CD4-positive, alpha-beta T cell treated with Interferon gamma for 1 hour (primary cell): Measurements from ENCODE around the gene LYAR.

Experiments
- DNase-seq: peaks from one replicate; pipeline ENCODE4 v3.0.0-alpha.2; 2020

LYAR gene

DNA sequence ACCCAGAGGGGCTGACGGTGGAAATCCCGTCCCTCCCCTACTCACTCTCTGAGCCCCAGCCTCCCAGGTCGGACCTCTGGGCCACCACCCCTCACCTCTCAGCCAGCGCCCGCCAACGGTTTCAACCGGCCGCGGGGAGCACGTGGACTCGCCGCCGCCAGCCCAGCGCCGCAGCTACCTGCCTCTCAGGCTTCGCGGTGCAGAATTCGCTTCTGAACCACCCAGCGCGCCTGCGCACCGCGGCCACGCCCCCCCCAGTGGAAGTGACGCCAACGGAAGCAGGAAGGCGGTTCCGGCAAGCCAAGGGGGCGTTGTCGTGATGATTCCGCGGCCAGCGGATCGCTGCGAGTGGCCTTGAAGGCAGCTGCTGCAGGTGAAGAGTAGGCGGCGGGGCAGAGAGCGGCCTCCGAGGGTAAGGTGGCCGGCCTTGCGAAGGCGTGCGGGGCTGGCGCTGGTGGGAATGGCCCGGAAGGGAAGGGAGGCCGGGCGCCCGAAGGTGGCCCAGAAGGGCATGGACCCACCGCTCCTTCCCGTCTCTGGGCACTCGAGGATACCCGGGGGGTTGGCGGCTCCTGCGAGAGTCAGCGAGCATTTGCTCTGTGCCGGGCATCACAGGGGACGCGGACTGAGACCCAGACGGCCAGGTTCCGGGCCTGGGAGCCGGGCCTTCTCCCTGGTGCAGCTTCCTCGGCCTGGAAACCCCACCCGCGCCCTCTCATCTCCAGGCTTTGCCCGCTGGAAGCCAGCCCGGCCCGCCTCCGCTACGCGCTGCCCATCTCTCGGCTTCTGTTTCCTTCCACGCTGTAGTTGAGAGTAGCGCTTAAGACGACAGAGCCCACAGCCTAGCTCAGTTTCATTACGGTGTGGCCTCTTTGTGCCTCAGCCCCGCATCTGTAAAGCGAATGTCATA is at the start of gene LYAR, which contains the start of gene ZBTB49:
Gene LYAR, minus strand, starts transcription at position 214 of the 910 bp plus-strand sequence. CDS start 6,412 bp downstream, outside the sequence.
Gene ZBTB49, plus strand, starts transcription at position 311 of the 910 bp plus-strand sequence. CDS start 9,695 bp downstream, outside the sequence.
- peak; percentile 94 for DNase-seq

GRCh38 chr4:4339504-4340085 is 49.6 kb upstream of the LYAR start:
- DNase-seq: no peak

- no peak for DNase-seq
Measured at GRCh38 chr4:4338210-4339001, 48.5 kb upstream of the LYAR start.

DNA sequence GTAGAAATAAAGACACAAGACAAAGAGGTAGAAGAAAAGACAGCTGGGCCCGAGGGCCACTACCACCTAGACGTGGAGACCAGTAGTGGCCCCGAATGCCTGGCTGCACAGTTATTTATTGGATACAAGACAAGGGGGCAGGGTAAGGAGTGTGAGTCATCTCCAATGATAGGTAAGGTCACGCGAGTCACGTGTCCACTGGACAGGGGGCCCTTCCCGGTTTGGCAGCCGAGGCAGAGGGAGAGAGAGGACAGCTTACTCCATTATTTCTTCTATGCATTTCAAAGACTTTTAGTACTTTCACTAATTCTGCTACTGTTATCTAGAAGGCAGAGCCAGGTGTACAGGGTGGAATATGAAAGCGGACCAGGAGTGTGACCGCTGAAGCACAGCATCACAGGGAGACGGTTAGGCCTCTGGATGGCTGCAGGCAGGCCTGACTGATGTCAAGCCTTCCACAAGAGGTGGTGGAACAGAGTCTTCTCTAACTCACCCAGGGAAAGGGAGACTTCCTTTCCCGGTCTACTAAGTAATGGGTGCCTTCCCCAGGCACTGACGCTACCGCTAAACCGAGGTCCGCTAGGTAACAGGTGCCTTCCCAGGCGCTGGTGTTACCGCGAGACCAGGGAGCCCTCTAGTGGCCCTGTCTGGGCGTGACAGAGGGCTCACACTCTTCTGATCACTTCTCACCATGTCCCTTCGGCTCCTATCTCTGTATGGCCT is 45.0 kb upstream of the LYAR start:
- DNase-seq: peak; percentile 72

DNA sequence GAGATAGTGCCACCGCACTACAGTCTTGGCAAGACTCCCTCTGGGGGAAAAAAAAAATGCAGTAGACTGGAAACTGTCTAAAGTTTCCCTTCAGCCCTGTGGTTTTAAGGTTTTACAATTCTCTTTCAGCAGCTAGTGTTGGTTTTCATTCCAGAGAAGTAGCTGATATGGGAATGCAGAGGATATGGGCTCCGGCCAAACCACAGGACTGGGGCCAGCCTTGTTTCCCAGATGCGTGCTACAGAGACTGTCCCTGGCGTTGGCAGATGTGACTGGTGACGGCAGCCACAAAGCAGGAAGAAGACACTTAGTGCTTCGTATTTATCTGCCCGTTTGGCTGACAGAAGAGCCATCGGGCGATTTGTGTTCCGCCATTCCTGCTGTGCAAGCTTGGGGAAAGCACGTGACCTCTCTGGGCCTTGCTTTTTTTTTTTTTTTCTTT is 43.3 kb upstream of the LYAR start:
- no peak for DNase-seq

- DNase-seq: no peak
Measured at GRCh38 chr4:4332529-4332928, 42.6 kb upstream of the LYAR start.

DNA sequence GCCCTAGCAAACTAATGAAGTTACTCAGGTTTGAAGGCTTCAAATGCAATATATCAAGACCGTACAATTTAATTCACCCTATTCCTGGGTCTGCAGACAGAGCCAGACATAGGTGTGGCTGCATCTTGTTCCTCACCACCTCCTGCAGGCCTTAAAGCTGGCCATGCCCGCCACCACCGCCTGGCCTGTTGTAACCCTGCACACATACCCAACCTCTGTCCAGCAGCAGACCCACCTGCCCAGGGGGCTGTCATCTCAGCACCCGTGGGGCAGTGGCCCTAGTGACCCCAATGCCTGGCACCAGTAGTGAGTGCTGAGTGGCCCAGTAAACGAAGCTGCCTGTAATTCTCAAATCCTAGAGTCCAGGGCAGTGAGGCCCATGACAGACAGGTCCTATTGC is 40.8 kb upstream of the LYAR start:
- no peak for DNase-seq

- no peak for DNase-seq
Measured at GRCh38 chr4:4329496-4329895, 39.5 kb upstream of the LYAR start.

DNA sequence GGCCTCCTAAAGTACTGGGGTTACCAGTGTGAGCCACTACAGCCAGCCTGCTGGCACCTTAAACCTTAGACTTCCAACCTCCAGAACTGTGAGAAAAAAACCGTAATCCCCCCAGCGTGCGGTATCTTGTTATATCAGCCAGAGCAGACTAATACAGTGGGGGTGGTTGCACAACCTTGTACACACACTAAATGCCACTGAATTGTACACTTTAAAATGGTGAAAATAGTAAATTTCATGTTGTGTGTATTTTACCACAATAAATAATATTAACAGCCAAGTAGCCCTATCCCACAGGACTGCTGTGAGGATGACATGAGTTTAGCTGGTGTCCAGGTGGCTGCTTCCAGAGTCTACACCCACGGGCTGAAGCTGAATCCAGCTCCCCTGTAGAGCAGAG is 38.9 kb upstream of the LYAR start:
- DNase-seq: no peak

DNA sequence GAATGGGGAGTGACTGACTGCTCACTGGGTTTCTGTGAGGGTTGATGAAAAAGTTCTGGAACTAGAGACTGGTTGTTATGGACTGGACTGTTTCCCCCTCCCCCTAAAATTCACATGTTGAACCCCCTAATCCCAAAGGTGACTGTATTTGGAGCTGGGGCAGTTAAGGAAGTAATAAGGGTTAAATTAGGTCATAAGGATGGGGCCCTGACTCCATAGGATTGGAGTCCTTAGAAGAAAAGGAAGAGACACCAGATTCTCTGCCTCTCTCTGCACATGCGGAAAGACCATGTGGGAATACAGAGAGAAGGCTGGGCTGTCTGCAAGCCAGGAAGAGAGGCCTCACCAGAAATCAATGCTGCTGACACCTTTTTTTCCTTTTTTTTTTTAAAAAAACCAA is 38.3 kb upstream of the LYAR start:
- no peak for DNase-seq

- DNase-seq: no peak
Measured at GRCh38 chr4:4327652-4328121, 37.7 kb upstream of the LYAR start.

DNA sequence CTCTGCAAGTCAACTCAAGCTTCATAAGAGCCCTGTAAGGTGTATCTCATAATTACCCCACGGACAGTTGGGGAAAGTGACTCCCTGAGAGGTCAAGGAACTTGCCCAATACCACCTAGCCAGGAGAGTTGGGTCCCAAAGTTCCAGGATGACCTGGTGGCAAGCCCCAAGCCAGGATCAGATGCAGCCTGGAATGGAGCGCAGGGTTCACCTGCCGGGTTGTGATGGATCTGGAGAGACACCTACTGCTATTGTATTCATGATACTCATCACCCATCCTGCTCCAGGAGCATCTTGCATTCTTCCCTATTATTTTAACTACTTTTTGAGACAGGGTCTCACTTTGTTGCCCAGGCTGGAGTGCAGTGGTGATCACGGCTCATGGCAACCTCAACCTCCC is 36.2 kb upstream of the LYAR start:
- no peak for DNase-seq

- no peak for DNase-seq
Measured at GRCh38 chr4:4325321-4325720, 35.4 kb upstream of the LYAR start.

GRCh38 chr4:4323705-4324534 is 34.0 kb upstream of the LYAR start:
- no peak for DNase-seq

GRCh38 chr4:4321951-4322688 is 32.2 kb upstream of the LYAR start:
- no peak for DNase-seq

DNA sequence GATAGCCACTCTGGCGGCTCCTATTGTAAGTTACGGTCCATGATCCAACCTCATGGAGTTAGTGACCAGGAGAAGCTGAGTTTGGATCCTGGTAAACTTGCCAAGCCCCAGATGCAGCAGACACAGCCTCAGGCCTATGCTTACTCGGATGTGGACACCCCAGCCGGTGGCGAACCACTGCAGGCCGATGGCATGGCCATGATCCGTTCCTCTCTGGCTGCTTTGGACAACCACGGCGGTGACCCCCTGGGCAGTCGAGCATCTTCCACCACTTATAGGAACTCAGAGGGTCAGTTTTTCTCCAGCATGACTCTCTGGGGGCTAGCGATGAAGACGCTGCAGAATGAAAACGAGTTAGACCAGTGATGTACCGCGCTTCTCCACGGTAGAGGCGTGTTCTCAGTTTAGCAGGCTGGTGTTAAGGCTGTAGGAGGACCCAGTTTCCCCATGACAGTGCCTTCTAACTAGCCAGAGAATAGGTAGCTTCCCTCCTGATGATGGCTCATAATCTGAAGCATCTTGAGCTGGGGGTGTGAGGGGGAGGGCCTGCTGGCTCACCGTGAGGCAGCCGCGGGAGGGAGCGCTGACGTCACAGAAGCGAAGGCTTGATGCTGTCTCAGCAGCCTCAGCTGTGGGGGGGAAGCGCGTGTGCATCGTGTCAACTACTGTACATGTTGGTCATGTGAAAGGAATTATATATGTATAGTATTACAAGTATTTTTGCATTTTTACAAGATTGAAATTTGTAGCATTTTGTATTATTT is 31.2 kb upstream of the LYAR start:
- DNase-seq: no peak

GRCh38 chr4:4320528-4320927 is 30.6 kb upstream of the LYAR start:
- no peak for DNase-seq

GRCh38 chr4:4317496-4318232 is 27.7 kb upstream of the LYAR start:
- no peak for DNase-seq

DNA sequence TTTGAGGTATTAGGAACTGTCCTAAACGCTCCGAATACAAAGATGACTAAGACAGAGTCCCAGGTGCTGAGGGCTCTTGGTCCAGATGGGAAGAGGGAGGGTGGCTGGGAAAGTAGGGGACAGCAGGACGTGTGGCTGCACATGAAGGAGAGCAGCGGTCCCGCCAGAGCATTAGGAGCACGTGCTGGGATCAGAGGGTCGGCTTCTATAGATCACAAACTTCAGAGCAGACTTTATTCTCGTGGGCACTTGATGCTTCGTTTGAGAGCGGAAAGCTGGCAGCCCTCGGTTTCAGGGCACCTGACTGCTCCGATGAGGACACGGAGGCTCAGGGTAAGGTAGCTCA is 26.2 kb upstream of the LYAR start:
- no peak for DNase-seq
